HG03342 (cell line): ENCODE data around the gene PGM1.

ENCODE experiments used
- ATAC-seq: cut with Tn5 transposase; IDR thresholded peaks from one replicate; pipeline ENCODE4 v1.9.1; 2021; ENCODE audit warnings: mild to moderate bottlenecking, moderate library complexity; ENCODE audit not compliant: unreplicated experiment

The PGM1 gene

GRCh38 chr1:63693944-63694571 lies 100.8 kb downstream of the PGM1 start:
- peak; percentile 67 for ATAC-seq

- no peak for ATAC-seq
Measured at GRCh38 chr1:63698001-63698838, 105.0 kb downstream of the PGM1 start.

GRCh38 chr1:63701187-63701586 lies 108.0 kb downstream of the PGM1 start:
- ATAC-seq, result no peak

GRCh38 chr1:63703701-63704107 lies 110.5 kb downstream of the PGM1 start:
- no peak for ATAC-seq

DNA sequence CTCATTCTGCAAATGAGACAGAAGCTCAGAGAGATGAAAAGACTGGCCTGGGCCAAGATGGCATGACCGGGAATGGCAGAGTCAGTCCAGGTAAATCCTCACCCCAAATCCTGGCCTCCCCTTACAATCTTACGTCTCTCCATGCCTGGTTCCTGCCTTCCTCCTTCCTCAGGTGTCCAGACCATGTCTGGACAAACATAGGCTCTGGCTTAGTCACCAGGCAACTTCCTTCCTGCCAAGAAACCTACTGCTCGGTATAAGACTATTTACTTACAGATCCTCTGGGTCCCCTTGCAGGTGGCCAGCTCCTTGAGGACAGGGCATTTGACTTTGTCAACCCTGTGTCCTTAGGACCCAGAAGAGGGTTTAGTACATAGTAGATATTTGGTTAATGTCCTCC lies 111.2 kb downstream of the PGM1 start:
- no peak for ATAC-seq

GRCh38 chr1:63705078-63705477 lies 111.9 kb downstream of the PGM1 start:
- ATAC-seq, result peak; percentile 96

DNA sequence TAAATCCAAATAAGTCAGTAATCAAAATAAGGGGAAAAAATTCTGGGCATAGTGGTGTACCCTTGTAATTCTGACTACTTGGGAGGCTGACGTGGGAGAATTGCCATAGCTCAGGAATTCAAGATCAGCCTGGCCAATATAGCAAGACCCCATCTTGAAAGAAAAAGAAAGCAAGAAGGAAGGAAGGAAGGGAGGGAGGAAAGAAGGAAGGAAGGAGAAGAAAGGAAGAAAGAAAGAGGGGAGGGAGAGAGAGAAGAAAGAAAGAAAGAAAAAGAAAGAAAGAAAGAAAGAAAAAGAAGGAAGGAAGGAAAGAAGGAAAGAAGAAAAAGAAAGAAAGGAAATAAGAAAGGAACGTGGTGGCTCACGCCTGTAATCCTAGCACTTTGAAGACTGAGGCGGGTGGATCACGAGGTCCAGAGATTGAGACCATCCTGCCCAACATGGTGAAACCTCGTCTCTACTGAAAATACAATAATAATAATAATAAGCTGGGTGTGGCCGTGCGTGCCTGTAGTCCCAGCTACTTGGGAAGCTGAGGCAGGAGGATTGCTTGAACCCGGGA lies 116.1 kb downstream of the PGM1 start:
- no peak for ATAC-seq
